IPS-20b (cell line): ENCODE data around the gene NOM1.

ENCODE experiments used
- H3K27ac ChIP-seq: one replicate; pipeline ENCODE4 v1.5.1; 2013; ENCODE audit warnings: low read length
- H3K27me3 ChIP-seq: 2 replicates; pipeline ENCODE4 v1.6.1; 2013; ENCODE audit warnings: mild to moderate bottlenecking, low read length, inconsistent platforms; ENCODE audit not compliant: insufficient read depth
- H3K36me3 ChIP-seq: 2 replicates; pipeline ENCODE4 v1.6.1; 2013; ENCODE audit warnings: low read depth, mild to moderate bottlenecking, inconsistent platforms, low read length, moderate library complexity; ENCODE audit not compliant: insufficient read depth
- H3K4me1 ChIP-seq: 2 replicates; pipeline ENCODE4 v1.6.1; 2013; ENCODE audit warnings: mild to moderate bottlenecking, control low read depth, inconsistent platforms, low read length, moderate library complexity; ENCODE audit not compliant: insufficient read depth
- H3K4me3 ChIP-seq: 2 replicates; pipeline ENCODE4 v1.5.1; 2013; ENCODE audit warnings: mild to moderate bottlenecking, low read length, inconsistent platforms
- H3K9ac ChIP-seq: 2 replicates; pipeline ENCODE4 v1.6.1; 2013; ENCODE audit warnings: low read depth, mild to moderate bottlenecking, inconsistent platforms, low read length, moderate library complexity
- H3K9me3 ChIP-seq: 2 replicates; pipeline ENCODE4 v1.6.1; 2013; ENCODE audit warnings: mild to moderate bottlenecking, low read depth, low read length, inconsistent platforms; ENCODE audit not compliant: insufficient read depth

The NOM1 gene

GRCh38 chr7:157003445-157003755, 53.9 kb downstream of the NOM1 start:
- peaks cover 100% of the 10 kb centered on the region for H3K27me3 ChIP-seq
- peaks cover 6% of the 10 kb centered on the region for H3K4me1 ChIP-seq
- H3K27ac ChIP-seq = no peak overlapping the region
- no peaks in the 10 kb centered on the region for H3K36me3 ChIP-seq
- no peak overlapping the region for H3K4me3 ChIP-seq
- H3K9ac ChIP-seq = no peak overlapping the region
- peaks cover 4% of the 10 kb centered on the region; the same call in 1 of the 2 replicates for H3K9me3 ChIP-seq

- Histone ChIP-seq H3K4me1 (peaks cover 6% of the 10 kb centered on the region), H3K27ac (no peak overlapping the region), H3K9ac (no peak overlapping the region), H3K27me3 (peaks cover 100% of the 10 kb centered on the region), H3K4me3 (no peak overlapping the region), H3K9me3 (peaks cover 4% of the 10 kb centered on the region; the same call in 1 of the 2 replicates), H3K36me3 (no peaks in the 10 kb centered on the region)
These were observed 54.4 kb downstream of the NOM1 start for GRCh38 chr7:157003756-157004520.

- H3K9me3 ChIP-seq = peaks cover 4% of the 10 kb centered on the region; the same call in 1 of the 2 replicates
- H3K27ac ChIP-seq = no peak overlapping the region
- peaks cover 6% of the 10 kb centered on the region for H3K4me1 ChIP-seq
- H3K4me3 ChIP-seq = no peak overlapping the region
- H3K9ac ChIP-seq = no peak overlapping the region
- peaks cover 99% of the 10 kb centered on the region for H3K27me3 ChIP-seq
- no peaks in the 10 kb centered on the region for H3K36me3 ChIP-seq
These were observed 55.3 kb downstream of the NOM1 start for GRCh38 chr7:157004521-157005455.

- Histone ChIP-seq H3K4me1 (peaks cover 5% of the 10 kb centered on the region), H3K27me3 (peaks cover 98% of the 10 kb centered on the region)
These were observed 56.1 kb downstream of the NOM1 start for GRCh38 chr7:157005456-157006204.

GRCh38 chr7:157006205-157006747, 56.8 kb downstream of the NOM1 start:
- peaks cover 98% of the 10 kb centered on the region for H3K27me3 ChIP-seq
- H3K9ac ChIP-seq = no peak overlapping the region
- H3K9me3 ChIP-seq = peaks cover 4% of the 10 kb centered on the region; the same call in 1 of the 2 replicates
- H3K4me3 ChIP-seq = no peak overlapping the region
- peaks cover 5% of the 10 kb centered on the region for H3K4me1 ChIP-seq
- no peaks in the 10 kb centered on the region for H3K36me3 ChIP-seq
- no peak overlapping the region for H3K27ac ChIP-seq

More at GRCh38 chr7:157005456-157006204, 56.1 kb downstream of the NOM1 start:
- Histone ChIP-seq H3K9ac (no peak overlapping the region), H3K4me3 (no peak overlapping the region), H3K27ac (no peak overlapping the region), H3K36me3 (no peaks in the 10 kb centered on the region), H3K9me3 (peaks cover 4% of the 10 kb centered on the region; the same call in 1 of the 2 replicates)

GRCh38 chr7:157006829-157007469, 57.4 kb downstream of the NOM1 start:
- Histone ChIP-seq H3K27me3 (peaks cover 98% of the 10 kb centered on the region), H3K27ac (no peak overlapping the region), H3K4me1 (peaks cover 5% of the 10 kb centered on the region), H3K36me3 (no peaks in the 10 kb centered on the region), H3K4me3 (no peak overlapping the region), H3K9me3 (peaks cover 4% of the 10 kb centered on the region; the same call in 1 of the 2 replicates), H3K9ac (no peak overlapping the region)

GRCh38 chr7:157007470-157008066, 58.1 kb downstream of the NOM1 start:
- no peaks in the 10 kb centered on the region for H3K36me3 ChIP-seq
- no peak overlapping the region for H3K27ac ChIP-seq
- H3K27me3 ChIP-seq = peaks cover 98% of the 10 kb centered on the region
- no peak overlapping the region for H3K9ac ChIP-seq
- H3K4me3 ChIP-seq = no peak overlapping the region
- peaks cover 4% of the 10 kb centered on the region; the same call in 1 of the 2 replicates for H3K9me3 ChIP-seq
- H3K4me1 ChIP-seq = peaks cover 5% of the 10 kb centered on the region

- Histone ChIP-seq H3K9ac (no peak overlapping the region), H3K4me1 (peaks cover 5% of the 10 kb centered on the region)
These were observed 59.0 kb downstream of the NOM1 start for GRCh38 chr7:157008206-157009169.

GRCh38 chr7:157009170-157009777, 59.8 kb downstream of the NOM1 start:
- Histone ChIP-seq H3K9me3 (peaks cover 4% of the 10 kb centered on the region; the same call in 1 of the 2 replicates), H3K4me3 (no peak overlapping the region), H3K36me3 (no peaks in the 10 kb centered on the region), H3K27me3 (peaks cover 98% of the 10 kb centered on the region), H3K4me1 (peaks cover 7% of the 10 kb centered on the region), H3K9ac (no peak overlapping the region), H3K27ac (no peak overlapping the region)

More at GRCh38 chr7:157008206-157009169, 59.0 kb downstream of the NOM1 start:
- Histone ChIP-seq H3K27ac (no peak overlapping the region), H3K9me3 (peaks cover 4% of the 10 kb centered on the region; the same call in 1 of the 2 replicates), H3K27me3 (peaks cover 98% of the 10 kb centered on the region), H3K36me3 (no peaks in the 10 kb centered on the region), H3K4me3 (no peak overlapping the region)
